NCI-H1436 (cell line): ENCODE measurements around the gene CMTM1.
"Not testable (repeated sequence)": the region's sequence is repeated elsewhere in the genome, so short reads cannot be mapped to it uniquely, and the experiment has no call there.

Source experiments
- DNase-seq: peaks from one replicate; lab custom pipeline; 2025; lab: John Stamatoyannopoulos, UW

Gene CMTM1

DNA sequence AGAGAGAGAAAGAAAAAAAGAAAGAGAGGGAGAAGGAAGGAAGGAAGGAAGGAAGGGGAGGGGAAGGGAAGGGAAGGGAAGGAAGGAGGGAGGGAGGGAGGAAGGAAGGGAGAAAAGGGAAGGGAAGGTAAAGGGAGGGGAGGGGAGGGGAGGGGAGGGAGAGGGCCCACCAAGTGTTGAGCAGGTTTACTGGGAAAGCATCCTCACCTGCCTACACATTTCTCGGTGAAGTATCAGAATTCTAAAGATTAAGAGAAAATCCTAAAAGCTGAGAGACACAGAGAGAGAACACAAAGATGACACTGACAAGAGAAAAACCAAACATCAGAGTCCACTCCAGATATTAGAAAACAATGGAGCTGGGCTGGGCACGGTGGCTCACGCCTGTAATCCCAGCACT lies 26.0 kb downstream of the CMTM1 start:
- DNase-seq = no peak

DNA sequence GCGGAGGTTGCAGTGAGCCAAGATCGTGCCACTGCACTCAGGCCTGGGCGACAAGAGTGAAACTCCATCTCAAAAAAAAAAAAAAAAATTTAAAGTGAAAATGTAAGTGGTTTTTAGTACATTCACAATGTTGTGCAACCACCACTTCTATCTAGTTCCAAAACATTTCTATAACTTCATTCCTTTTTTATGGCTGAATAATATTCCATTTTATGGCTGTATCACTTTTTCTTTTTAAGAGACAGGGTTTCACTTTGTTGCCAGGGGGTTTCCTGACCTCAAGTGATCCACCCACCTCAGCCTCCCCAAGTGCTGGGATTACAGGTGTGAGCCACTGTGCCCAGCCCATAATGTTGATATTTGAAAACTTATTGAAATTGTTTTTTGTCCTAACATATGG lies 26.6 kb downstream of the CMTM1 start:
- DNase-seq = no peak

DNA sequence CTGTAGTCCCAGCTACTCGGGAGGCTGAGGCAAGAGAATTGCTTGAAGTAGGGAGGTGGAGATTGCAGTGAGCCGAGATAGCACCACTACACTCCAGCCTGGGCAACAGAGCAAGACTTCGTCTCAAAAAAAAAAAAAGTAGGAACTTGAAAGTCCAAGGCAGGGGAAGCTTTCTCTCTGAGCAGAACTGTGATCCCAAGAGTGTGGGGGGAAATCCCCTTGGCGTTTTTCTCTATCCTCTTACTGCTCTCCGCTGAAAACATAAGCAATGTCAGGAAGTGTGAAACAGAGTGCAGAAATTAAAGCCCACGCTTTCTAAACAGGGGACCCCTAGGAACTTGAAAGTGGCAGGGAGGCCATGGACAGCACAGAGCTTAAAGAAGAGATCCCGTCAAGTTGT lies 28.5 kb downstream of the CMTM1 start:
- no peak for DNase-seq

DNA sequence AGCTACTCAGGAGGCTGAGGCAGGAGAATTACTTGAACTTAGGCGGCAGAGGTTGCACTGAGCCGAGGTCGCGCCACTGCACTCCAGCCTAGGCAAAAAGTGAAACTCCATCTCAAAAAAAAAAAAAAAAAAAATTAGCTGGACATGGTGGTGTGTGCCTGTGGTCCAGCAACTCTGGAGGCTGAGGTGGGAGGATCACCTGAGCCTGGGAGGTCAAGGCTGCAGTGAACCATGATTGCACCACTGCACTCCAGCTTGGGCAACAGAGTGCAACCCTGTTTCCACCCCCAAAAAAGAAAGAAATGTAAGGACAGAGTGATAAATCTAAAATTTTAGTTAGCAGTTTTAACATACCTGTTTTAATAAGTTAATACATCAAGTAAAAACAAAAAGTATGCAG lies 30.3 kb downstream of the CMTM1 start:
- not testable (repeated sequence) for DNase-seq

- no peak for DNase-seq
Measured at GRCh38 chr16:66596986-66597848, 31.0 kb downstream of the CMTM1 start.

DNA sequence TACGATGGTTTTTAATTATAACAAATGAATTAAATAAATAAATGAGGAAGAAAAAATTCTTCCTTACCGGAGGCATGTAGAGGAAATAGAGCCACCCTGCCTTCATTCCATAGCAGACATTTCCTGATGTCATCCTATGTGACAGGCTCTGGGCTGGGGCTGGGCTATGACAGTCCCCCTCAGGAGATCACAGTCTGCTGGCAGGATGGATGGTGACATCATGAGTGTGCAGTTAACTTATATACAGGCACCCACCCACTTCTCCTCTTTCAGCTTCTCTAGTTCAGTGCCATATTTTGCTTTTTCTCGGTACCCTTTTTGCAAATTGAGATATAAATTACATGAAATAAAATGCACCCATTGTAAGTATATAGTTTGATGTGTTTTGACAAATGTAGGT lies 31.9 kb downstream of the CMTM1 start:
- no peak for DNase-seq

DNA sequence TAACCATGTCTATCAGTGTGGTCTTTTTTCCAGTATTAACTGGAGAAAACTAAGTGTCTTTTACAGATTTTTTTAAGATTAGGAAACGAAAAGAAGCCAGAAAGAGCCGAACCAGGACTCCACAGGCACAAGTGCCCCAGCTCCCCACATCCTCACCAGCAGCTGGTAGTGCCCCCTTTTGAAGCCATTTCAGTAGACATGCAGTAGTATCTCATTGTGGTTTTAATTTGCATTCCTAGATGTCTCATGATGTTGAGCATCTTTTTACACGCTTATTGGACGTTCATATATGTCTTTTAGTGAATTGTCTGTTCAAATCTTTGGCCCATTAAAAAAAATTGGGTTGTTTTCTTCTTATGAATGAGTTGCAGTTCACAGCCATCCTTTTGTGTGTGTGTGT lies 33.5 kb downstream of the CMTM1 start:
- no peak for DNase-seq

- DNase-seq = no peak
Measured at GRCh38 chr16:66600477-66600876, 34.2 kb downstream of the CMTM1 start.

- no peak for DNase-seq
Measured at GRCh38 chr16:66601471-66601870, 35.2 kb downstream of the CMTM1 start.

- DNase-seq = peak; percentile 35
Measured at GRCh38 chr16:66603537-66604375, 37.5 kb downstream of the CMTM1 start.

- DNase-seq = peak; percentile 59
Measured at GRCh38 chr16:66604376-66605176, 38.3 kb downstream of the CMTM1 start, which contains the start of gene CMTM3. Gene CMTM3 (plus strand): TSS chr16:66604704. CDS start chr16:66604806, 102 bp downstream.

DNA sequence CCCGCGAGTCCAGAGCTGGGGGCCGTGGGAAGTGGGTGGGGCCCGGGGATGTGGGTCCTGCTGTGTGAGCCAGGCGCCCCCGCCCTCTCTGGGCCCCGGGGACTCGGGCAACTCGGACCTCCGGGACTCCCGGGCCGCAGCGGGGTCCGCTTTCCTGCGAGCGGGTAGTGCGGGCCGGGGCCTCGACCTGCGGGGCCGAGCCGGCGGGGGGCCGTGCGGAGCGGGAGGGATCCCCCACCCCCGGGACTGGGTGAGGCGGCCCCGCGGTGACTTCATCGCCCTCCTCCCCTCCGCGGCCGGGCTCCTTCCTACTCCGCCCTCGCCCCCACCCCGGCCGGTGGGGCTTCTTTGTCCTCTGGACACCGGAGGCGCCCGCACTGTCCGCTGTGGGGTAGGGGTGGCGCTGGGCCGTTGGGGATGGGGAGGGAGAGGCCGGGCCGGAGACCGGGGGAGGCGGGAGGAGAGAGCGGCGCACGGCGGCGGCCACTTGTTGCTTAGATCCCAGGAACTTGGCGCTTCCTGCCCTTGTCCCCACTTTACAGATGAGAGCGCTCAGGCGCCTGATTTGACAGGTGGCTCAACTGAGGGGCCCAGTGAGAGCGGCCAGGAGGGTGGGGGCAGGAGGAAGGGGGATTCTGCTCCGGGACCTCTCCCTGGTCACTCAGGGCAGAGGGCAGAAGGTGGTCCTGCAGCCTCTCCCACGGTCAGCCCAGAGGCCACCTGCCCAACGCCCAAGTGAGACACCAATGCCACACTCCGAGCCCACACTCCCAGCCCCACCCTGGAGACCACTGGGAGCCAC lies 39.1 kb downstream of the CMTM1 start:
- DNase-seq = no peak

GRCh38 chr16:66605979-66606751 lies 39.9 kb downstream of the CMTM1 start:
- no peak for DNase-seq

DNA sequence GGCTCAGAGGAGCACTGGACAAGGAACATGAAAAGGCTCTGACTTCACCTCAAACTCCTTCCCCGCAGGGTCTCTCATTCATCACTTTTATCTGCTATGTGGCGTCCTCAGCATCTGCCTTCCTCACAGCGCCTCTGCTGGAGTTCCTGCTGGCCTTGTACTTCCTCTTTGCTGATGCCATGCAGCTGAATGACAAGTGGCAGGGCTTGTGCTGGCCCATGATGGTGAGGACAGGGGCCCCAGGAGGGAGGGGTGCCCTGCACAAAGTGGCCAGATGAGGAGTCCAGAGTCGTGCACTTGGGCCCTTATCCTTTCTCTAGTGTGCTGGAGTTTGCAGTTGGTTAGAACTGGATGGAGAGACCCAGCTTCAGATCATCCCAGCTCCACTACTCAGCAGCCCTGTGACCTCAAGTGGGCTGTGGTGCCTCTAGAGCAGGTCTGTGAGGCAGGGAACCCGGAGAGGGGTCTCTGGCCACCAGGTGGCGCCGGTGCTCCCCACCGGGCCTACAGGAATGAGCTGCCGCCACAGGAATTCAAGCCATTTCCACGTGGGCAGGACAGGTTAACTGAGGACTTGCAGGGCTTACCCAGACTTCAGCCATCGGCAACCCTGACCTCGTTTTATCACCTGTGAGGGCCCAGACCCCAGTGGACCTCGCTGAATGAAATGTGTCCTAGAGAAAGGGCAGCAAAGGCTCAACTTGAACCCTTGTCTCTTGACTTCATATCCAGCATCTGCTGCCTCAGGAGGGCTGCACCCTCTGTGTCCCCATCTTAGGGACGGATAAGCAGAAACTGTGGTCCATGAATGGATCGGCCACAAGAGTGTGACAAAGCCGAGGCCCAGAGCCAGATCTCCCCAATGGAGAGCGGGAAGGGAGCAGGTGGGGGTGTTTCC lies 42.3 kb downstream of the CMTM1 start:
- peak; percentile 47 for DNase-seq

DNA sequence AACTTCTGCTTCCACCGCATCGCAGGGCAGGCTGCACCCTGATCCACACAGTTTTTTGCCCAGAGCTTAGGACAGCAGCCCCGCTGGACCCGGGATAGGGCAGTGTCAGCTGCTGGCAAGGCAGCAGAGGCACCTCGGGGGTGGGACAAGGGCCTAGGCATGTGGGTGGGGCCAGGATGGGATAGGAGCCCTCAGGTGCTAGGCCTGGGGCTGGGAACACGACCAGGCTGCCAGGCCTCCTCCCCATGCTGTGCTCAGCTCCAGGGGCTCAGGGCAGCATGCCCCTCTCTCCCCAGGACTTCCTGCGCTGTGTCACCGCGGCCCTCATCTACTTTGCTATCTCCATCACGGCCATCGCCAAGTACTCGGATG lies 42.9 kb downstream of the CMTM1 start:
- DNase-seq = no peak

DNA sequence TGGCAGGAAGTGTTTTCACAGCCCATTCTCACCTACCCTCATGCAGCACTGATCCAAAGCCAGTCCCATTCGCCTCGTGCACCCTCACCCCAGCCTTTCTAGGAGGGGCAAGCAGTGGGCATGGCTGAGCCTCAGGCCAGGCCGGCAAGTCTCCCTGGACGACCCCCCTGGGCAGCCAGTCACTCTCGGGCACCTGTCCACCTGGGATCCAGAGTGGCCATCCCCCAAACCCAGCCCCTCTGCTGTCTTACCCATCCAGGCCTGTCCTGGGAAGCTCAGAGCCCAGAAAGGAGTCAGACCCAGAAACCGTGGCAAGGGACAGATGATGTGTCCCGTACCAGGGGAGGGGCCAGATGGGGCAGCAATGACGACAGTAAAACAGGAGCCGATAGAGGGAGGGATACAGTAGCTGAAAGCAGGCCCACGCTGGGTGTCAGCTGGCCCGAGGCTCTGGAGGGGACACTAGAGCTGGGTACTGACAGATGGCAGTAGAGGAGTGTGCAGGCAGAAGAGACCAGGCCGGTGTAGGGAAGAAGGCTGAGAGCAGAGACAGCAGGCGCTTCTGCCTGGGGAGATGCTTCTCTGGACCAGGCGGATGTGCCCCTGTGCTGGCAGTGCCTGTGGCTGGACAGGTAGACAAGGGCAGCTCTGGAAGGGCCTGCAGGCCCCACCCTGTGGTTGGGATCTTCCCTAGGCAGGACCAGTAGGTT lies 44.0 kb downstream of the CMTM1 start:
- no peak for DNase-seq

- not testable (repeated sequence) for DNase-seq
Measured at GRCh38 chr16:66611911-66612310, 45.7 kb downstream of the CMTM1 start.

DNA sequence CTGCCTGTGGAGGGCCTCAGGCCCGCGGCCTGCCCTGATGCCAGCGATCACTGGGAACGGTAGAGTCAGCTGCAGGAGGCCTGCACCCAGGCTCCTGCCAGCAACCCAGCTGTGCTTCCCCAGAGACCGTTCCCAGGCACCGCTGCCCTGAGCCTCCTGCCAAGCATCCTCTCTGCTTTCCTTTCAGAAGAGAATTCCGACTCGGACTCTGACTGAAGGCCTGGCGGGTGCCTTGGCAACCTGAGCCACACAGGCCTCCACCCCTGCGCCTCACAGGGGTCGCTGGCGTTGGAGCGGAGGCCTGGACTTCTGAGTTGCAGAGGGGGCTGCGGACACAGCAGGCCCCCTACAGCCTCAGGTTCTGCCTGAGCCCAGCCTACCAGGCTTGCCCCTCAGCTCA lies 46.2 kb downstream of the CMTM1 start:
- DNase-seq = no peak
